H1 (cell line): Measurements from ENCODE around the gene IL27RA. TPM values are rescaled to one million over a fixed set of nuclear protein-coding genes. Genes with fewer than 3 reads are reported as not detected.

Experiments used
- CEBPB ChIP-seq: IDR thresholded peaks from 2 replicates; pipeline ENCODE4 v1.6.1; 2012; ENCODE audit warnings: low read depth, low read length
- CHD1 ChIP-seq: IDR thresholded peaks from 2 replicates; pipeline ENCODE4 v1.6.1; 2012; ENCODE audit warnings: low read depth, low read length, improper control_type of control experiment
- GABPA ChIP-seq: IDR thresholded peaks from 2 replicates; pipeline ENCODE4 v1.6.1; 2011; ENCODE audit warnings: mild to moderate bottlenecking, low read length, moderate library complexity, borderline replicate concordance; ENCODE audit not compliant: insufficient read depth
- KDM5A ChIP-seq: fragments of 200-600 bp; IDR thresholded peaks from 2 replicates; pipeline ENCODE4 v1.7.1; 2012; ENCODE audit warnings: mild to moderate bottlenecking, low read length, inconsistent platforms, mixed read lengths
- NANOG ChIP-seq: IDR thresholded peaks from 2 replicates; pipeline ENCODE4 v1.6.1; 2011; ENCODE audit warnings: low read length, low read depth, mild to moderate bottlenecking, inconsistent platforms; ENCODE audit not compliant: insufficient read depth, poor library complexity, severe bottlenecking
- RFX5 ChIP-seq: IDR thresholded peaks from 2 replicates; pipeline ENCODE4 v1.6.1; 2011; ENCODE audit warnings: low read depth, low read length, improper control_type of control experiment, borderline replicate concordance
- SIRT6 ChIP-seq: IDR thresholded peaks from one replicate; pipeline ENCODE4 v1.7.1; 2012; ENCODE audit warnings: low read length, inconsistent platforms
- polyA plus RNA-seq, 7 experiments: library from polyadenylated mRNA; depleted of rRNA in 3 of 7; stranded (reverse) in 5 of 7; unstranded in 2 of 7; fragments of >200 nt in 5 of 7; fragments of 200-250 nt in 2 of 7; gene quantifications; 1 replicate in 5 of 7; 2 replicates in 1 of 7; 4 replicates in 1 of 7; pipeline versions ENCODE4 v1.2.1 to v1.2.3, GENCODE V29; 2011 to 2013; ENCODE audit warnings: missing spikeins in 2 of 7, mixed read lengths in 2 of 7
- total RNA-seq: library from RNA; stranded (reverse); fragmentation: NEBNext Ultra II Directional; extraction: Animal tissue kit (Norgen Biotek cat#: 25700); gene quantifications from 2 replicates; pipeline ENCODE4 v1.2.1, GENCODE V29; 2021
- TF ChIP-seq, protein P1 (sequence below): IDR thresholded peaks from 2 replicates; pipeline ENCODE4 v1.6.1; 2012; ENCODE audit warnings: inconsistent platforms
- TF ChIP-seq, protein P2 (sequence below): IDR thresholded peaks from 2 replicates; pipeline ENCODE4 v1.6.1; 2011; ENCODE audit warnings: low read length, improper control_type of control experiment

IL27RA gene
- total and polyA plus RNA-seq, 2 of the 8 experiments (the other 6 are each of a cell fraction or from before 2014, with no cell fraction given), result 9.9 to 14.7 TPM

DNA sequence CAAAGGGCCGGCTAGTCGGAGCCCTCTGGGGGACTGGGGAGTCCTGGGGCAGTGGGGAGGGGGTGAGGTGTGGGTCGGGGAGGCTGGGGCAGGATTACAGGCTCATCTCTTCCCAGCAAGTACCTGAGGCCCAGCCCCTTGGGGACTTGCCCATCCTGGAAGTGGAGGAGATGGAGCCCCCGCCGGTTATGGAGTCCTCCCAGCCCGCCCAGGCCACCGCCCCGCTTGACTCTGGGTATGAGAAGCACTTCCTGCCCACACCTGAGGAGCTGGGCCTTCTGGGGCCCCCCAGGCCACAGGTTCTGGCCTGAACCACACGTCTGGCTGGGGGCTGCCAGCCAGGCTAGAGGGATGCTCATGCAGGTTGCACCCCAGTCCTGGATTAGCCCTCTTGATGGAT, 20.4 kb downstream of the IL27RA start (continued):
- TF ChIP-seq NANOG (no peak), SIRT6 (no peak), CHD1 (no peak), KDM5A (no peak), GABPA (no peak), CEBPB (no peak), RFX5 (no peak)
- TF ChIP-seq, protein P1, sequence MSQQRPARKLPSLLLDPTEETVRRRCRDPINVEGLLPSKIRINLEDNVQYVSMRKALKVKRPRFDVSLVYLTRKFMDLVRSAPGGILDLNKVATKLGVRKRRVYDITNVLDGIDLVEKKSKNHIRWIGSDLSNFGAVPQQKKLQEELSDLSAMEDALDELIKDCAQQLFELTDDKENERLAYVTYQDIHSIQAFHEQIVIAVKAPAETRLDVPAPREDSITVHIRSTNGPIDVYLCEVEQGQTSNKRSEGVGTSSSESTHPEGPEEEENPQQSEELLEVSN, result no peak
- TF ChIP-seq, protein P2, sequence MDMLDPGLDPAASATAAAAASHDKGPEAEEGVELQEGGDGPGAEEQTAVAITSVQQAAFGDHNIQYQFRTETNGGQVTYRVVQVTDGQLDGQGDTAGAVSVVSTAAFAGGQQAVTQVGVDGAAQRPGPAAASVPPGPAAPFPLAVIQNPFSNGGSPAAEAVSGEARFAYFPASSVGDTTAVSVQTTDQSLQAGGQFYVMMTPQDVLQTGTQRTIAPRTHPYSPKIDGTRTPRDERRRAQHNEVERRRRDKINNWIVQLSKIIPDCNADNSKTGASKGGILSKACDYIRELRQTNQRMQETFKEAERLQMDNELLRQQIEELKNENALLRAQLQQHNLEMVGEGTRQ, result no peak
